ENCODE measurements around the gene TMEM131. TPM values are rescaled to one million over a fixed set of nuclear protein-coding genes. Genes with fewer than 3 reads are reported as not detected.

The TMEM131 gene
- total RNA-seq, 1 donor from 2014 or later, result 35.3 TPM

GRCh38 chr2:97979904-97980303, 15.8 kb downstream of the TMEM131 start:
- Histone ChIP-seq H3K4me3 (ENCODE audit: insufficient read depth, low read depth, low read length) (no peak overlapping the region), H3K79me2 (ENCODE audit: insufficient read depth, low read length) (peaks cover 88% of the 10 kb centered on the region), H3K36me3 (ENCODE audit: insufficient read depth, low read length) (no peaks in the 10 kb centered on the region), H3K4me2 (ENCODE audit: low read length) (no peak overlapping the region), H3K4me1 (ENCODE audit: insufficient read depth, low read length) (no peaks in the 10 kb centered on the region), H3K9me3 (ENCODE audit: insufficient read depth, low read depth, low read length) (peaks cover 16% of the 10 kb centered on the region), H3K27ac (ENCODE audit: low read depth, low read length) (no peak overlapping the region), H3K27me3 (ENCODE audit: insufficient read depth, low read length) (no peaks in the 10 kb centered on the region), H4K20me1 (ENCODE audit: insufficient read depth, low read length) (peaks cover 58% of the 10 kb centered on the region), H3K9ac (ENCODE audit: low read length) (no peak overlapping the region), H2AFZ (ENCODE audit: low read depth, low read length) (no peak overlapping the region)
- FAIRE-seq (no peak), DNase-seq (ENCODE audit: low read depth) (no peak)
- H3K27me3 Mint-ChIP-seq (ENCODE audit: low read depth, unreplicated experiment), result no peaks in the 10 kb centered on the region
- peaks cover 4% of the 10 kb centered on the region for H3K9me3 Mint-ChIP-seq (ENCODE audit: unreplicated experiment)
- peaks cover 6% of the 10 kb centered on the region for H3K4me1 Mint-ChIP-seq (ENCODE audit: low read depth, unreplicated experiment)
- no peak overlapping the region for H3K4me3 Mint-ChIP-seq (ENCODE audit: unreplicated experiment)
- no peak overlapping the region for H3K27ac Mint-ChIP-seq (ENCODE audit: unreplicated experiment)
- H3K36me3 Mint-ChIP-seq (ENCODE audit: low read depth, unreplicated experiment), result peaks cover 14% of the 10 kb centered on the region
- TF ChIP-seq CTCF (IDR thresholded peaks at IDR 0.05; ENCODE audit: insufficient read depth, low read depth, low read length), result no peak
- no peak for TF ChIP-seq EZH2 (IDR thresholded peaks at IDR 0.05; ENCODE audit: insufficient read depth, low read length)

- DNase-seq (ENCODE audit: low read depth), result no peak
Measured at GRCh38 chr2:97974471-97974870, 21.3 kb downstream of the TMEM131 start.

More at GRCh38 chr2:97974471-97974870, 21.3 kb downstream of the TMEM131 start:
- H3K27me3 ChIP-seq (ENCODE audit: insufficient read depth, low read length), result no peaks in the 10 kb centered on the region
- H2AFZ ChIP-seq (ENCODE audit: low read depth, low read length), result no peak overlapping the region
- no peak overlapping the region for H3K9ac ChIP-seq (ENCODE audit: low read length)
- Mint-ChIP-seq H3K36me3 (ENCODE audit: low read depth, unreplicated experiment) (peaks cover 14% of the 10 kb centered on the region), H3K4me3 (ENCODE audit: unreplicated experiment) (no peak overlapping the region), H3K9me3 (ENCODE audit: unreplicated experiment) (peaks cover 4% of the 10 kb centered on the region), H3K4me1 (ENCODE audit: low read depth, unreplicated experiment) (peaks cover 7% of the 10 kb centered on the region), H3K27me3 (ENCODE audit: low read depth, unreplicated experiment) (no peaks in the 10 kb centered on the region), H3K27ac (ENCODE audit: unreplicated experiment) (no peak overlapping the region)
- no peaks in the 10 kb centered on the region for H3K36me3 ChIP-seq (ENCODE audit: insufficient read depth, low read length)
- TF ChIP-seq CTCF (IDR thresholded peaks at IDR 0.05; ENCODE audit: insufficient read depth, low read depth, low read length), result no peak
- peaks cover 68% of the 10 kb centered on the region for H4K20me1 ChIP-seq (ENCODE audit: insufficient read depth, low read length)
- H3K9me3 ChIP-seq (ENCODE audit: insufficient read depth, low read depth, low read length), result peaks cover 14% of the 10 kb centered on the region
- peaks cover 96% of the 10 kb centered on the region for H3K79me2 ChIP-seq (ENCODE audit: insufficient read depth, low read length)
- FAIRE-seq, result no peak
- no peak overlapping the region for H3K4me2 ChIP-seq (ENCODE audit: low read length)
- peaks cover 6% of the 10 kb centered on the region for H3K4me1 ChIP-seq (ENCODE audit: insufficient read depth, low read length)
- H3K27ac ChIP-seq (ENCODE audit: low read depth, low read length), result no peak overlapping the region
- no peak overlapping the region for H3K4me3 ChIP-seq (ENCODE audit: insufficient read depth, low read depth, low read length)

All from astrocyte (in vitro differentiated cells and primary cell).